ENCODE measurements around the gene ENOSF1.
A peak's percentile ranks its signal among the peaks of the same experiment; 100 is the strongest.
"Not testable (repeated sequence)": the region's sequence is repeated elsewhere in the genome, so short reads cannot be mapped to it uniquely, and the experiment has no call there.

The ENOSF1 gene, protein sequence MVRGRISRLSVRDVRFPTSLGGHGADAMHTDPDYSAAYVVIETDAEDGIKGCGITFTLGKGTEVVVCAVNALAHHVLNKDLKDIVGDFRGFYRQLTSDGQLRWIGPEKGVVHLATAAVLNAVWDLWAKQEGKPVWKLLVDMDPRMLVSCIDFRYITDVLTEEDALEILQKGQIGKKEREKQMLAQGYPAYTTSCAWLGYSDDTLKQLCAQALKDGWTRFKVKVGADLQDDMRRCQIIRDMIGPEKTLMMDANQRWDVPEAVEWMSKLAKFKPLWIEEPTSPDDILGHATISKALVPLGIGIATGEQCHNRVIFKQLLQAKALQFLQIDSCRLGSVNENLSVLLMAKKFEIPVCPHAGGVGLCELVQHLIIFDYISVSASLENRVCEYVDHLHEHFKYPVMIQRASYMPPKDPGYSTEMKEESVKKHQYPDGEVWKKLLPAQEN

DNA sequence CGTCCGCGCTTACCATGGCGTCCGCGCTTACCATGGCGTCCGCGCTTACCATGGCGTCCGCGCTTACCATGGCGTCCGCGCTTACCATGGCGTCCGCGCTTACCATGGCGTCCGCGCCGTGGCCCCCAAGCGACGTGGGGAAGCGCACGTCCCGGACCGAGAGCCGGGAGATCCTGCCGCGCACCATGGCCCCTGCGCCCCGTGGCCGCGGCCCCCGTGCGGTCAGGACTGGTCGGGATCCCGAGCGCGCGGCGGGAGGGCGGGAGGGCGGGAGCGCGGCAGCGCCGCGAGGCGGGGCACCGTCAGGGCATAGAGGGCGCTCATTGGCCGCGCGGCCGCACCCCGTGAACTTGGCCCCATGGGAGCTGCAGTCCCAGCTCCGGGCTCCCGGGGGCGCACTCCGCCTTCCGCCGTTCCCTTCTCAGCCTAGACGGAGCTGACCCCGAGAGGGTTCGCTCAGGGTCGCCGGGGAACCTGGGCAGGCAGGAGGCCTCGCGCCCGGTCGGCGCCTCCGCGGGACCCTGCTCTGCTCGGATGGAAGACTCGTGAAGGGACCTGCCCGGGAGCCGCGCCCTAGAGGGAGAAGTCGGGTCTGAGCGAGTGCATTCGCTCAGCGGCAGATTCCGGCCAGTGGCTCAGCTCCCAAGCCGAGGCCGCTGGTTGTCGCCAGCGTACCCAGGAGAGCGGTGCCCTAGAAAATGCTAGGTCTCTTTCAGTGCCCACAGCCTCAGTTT lies at the start of gene ENOSF1:
Gene ENOSF1, minus strand, starts transcription at position 230 of the 734 bp plus-strand sequence. Its CDS starts 43 bp downstream, at position 187.
- DNase-seq (ENCODE audit: low read depth): peak; percentile 84

DNA sequence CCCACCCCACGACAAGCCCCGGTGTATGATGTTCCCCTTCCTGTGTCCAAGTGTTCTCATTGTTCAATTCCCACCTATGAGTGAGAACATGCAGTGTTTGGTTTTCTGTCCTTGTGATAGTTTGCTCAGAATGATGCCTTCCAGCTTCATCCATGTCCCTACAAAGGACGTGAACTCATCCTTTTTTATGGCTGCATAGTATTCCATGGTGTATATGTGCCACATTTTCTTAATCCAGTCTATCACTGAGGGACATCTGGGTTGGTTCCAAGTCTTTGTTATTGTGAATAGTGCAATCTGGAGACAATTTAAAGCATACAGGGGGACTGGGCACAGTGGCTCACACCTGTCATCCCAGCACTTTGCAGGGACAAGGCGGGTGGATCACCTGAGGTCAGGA lies 47.4 kb upstream of the ENOSF1 start:
- not testable (repeated sequence) for DNase-seq (ENCODE audit: low read depth)

DNA sequence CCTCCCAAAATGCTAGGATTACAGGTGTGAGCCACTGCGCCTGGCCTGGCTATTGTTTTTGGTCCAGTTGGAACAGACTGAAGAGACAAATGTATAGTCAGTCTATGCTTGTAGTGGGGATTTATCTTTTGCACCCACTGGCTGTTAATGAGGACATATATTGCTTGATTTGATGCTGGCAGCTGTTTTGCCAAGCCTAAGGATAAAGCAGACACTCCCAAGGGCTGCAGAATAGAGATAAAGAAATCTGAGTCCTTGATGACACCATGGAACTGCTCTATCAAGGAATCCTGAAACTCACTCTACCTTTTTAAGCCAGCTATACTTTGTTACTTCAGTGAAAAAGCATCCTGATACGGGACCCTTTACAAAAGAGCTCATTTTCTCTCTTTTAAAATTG lies 43.1 kb upstream of the ENOSF1 start:
- DNase-seq (ENCODE audit: low read depth): no peak

DNA sequence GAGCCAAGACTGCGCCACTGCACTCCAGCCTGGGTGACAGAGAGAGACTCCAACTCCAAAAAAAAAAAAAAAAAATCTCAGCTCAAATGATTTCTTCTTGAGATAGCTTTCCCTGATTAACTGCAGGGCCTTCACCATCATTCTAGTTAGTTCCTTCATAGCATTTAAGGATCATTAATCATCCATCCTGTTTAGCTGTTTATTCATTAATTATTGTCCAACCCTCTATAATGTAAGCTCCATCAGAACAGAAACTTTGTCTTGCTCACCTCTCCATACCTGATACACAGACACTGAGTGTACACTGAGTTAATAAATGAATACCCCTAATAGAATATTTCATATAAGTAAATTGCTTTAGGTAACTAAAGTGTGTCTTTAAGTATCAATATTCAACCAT lies 42.2 kb upstream of the ENOSF1 start:
- no peak for DNase-seq (ENCODE audit: low read depth)

DNA sequence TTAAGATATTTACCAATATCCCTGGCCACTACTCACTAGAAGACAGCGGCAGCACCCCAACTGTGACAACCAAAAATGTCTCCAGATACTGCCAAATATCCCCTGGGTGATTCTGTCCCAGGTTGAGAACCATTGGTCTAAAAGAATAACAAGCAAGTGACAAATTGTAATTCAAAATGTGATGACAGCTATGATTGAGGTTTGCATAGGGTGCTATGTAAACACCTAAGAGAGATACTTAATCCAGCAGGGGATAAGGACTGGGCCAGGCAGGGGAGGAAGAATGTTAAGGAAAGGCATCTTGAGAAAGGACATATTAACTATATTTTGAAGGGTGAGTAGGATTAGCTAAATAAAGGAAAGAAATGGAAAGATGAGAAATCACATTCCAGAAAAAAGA lies 38.0 kb upstream of the ENOSF1 start:
- no peak for DNase-seq (ENCODE audit: low read depth)

DNA sequence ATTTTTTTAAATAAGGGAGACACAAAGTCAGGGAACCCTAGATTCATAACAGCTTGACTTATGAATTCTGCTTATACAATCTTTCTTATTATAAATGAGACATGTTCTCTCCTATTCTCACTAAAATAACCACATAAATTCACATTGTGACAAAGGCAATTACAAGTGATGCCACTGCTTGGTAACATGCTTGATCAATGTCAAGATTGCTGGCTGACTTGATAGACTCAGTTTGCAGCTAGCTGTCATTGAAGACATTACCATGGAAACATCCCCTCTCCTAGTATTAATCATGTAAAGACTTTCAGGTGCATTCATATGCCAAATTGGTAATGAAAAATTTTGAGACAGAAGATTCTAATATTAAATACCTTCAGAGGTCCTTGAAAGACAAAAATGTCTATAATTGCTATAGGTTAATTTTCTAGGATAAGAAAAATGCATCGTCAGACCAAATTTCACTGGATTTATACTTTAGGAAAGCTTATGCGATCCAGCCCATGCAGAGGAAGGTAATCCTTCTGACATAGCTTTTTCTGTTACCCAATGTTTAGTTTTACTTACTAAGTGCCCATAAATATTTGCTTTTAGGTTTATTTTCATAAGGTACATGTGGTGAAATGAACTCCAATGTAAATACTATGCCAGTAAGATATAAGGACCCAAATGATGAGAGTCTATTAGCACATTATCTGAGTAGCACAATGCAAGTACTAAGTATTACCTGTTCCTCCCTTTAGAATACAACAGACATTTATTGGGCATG lies 32.6 kb upstream of the ENOSF1 start:
- DNase-seq (ENCODE audit: low read depth): no peak

DNA sequence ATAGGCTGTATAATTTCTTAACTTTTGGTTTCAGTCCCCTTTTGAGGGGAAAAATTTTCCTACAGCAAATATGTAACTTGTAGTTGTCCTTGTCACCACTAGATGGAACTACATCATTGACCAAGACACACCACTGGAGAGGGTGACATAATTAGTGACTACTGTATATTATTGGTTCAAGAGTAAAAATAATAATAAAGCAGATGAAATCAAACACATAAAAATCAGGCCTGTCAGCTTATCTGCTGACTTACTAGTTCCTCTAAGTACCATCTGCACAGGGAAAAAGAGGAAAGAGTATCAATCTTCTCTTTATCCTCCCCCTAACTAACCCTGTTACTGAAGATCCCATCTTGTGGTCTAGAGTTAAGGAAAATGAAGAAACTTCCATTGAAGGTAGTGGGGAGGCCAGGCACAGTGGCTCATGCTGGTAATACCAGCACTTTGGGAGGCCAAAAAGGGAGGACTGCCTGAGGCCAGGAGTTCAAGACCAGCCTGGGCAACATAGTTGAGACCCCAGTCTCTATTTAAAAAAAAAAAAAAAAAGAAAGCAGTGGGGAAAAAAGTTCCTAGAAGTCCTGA lies 29.6 kb upstream of the ENOSF1 start:
- DNase-seq (ENCODE audit: low read depth): peak; percentile 54

DNA sequence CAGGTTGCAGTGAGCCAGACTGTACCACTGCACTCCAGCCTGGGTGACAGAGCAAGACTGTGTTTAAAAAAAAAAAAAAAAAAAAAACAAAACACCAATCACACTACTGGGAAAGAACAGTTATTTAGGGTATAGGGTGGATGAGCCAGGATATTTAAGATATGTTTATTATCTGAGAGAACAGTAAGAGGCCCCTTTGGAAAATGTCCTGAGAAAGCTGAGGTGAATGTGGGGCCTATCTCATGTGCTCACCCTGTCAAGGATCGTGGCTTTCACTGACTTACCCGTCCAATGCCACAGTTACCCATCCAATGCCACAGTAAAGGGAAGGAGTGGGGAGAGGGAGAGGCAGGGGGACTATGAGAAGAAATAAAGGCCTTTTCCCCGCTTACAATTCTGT lies 19.9 kb upstream of the ENOSF1 start:
- no peak for DNase-seq (ENCODE audit: low read depth)

DNA sequence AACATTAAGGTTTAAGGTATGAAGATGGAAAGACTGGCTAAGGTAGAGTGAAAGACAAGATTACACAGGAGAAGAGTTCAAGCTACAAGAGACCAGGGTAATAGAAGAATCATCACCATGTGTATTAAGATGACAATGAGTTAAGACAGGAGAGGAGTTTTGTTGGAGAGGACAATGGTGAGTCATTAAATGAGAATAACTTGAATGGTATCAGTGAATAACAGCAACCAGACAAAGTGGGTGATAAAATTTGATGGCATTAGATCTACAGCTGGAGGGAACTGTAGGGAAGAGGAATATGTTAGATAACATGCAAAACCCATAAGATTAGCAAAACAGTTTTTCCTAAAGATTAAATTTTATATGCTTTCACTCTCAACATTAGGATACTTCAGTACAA lies 18.8 kb upstream of the ENOSF1 start:
- DNase-seq (ENCODE audit: low read depth): no peak

DNA sequence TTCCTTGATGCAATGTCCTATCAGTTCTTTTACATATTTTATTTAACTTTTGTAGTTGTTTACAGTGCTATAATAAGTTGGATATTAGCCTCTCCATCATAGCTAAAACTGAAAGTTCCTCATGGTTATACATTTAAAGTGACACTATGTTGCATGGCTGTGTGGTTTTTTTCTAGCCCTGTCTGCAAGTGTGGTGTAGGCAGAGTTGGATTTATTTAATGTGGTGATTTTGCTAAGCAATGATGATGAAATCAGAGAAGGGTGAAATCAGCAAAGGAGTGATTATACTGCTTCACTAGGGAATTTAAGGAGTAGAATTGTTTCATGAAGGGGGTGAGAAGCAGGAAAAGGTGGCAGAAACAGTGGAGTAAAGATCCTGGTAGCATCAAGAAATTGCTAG lies 18.3 kb upstream of the ENOSF1 start:
- DNase-seq (ENCODE audit: low read depth): peak; percentile 28

DNA sequence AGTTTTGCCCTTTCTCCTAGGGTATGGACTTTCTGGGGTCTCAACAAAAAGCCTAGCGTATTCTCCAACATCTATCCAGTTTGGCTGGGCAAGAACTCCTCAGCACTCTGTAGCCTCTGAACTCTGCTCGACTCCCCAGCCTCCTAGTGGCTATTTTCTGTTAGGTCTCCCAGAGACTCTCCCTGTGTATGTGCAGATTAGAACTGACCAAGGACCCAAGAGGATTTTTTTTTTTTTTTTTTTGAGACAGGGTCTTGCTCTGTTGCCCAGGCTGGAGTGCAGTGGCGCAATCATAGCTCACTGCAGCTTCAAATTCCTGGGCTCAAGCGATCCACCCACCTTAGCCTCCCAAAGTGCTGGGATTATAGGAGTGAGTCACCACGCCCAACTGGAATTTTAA lies 17.7 kb upstream of the ENOSF1 start:
- not testable (repeated sequence) for DNase-seq (ENCODE audit: low read depth)

DNA sequence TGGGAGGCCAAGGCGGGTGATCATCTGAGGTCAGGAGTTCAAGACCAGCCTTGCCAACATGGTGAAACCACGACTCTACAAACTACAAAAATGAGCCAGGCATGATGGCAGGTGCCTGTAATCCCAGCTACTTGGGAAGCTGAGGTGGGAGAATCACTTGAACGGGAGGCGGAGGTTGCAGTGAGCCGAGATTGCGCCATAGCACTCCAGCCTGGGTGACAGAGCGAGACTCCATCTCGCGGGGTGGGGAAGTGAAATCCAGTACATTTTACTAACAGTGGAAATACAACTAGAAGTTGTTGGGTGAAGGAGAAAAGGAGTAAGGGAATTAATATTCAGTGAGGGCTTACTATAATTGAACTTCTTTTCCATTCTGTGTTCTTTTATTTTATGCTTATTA lies 13.2 kb upstream of the ENOSF1 start:
- DNase-seq (ENCODE audit: low read depth): no peak

DNA sequence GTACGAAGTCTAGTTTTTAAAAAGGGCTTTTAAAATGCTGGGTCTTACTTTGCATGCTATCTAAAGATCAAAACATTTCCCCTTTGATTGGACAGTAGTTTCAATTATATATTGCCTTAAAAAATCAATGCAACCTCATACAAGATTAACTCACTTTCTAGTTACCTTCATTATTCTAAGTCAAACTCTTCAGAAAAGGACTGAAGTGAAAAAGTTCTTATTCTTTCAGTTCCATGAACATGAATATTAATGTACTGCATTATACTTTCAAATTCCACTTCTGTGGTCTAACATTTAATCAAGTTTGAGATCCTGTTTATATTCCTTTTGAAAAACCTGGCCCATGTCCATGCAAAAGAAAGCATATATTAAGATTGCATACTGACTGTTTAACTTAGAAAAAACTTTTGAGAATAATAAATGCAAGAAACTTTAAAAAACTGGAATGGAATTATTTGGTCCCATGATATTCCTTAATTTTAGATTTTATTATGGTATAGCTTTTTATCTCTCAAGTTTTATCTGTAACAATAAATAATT lies 11.2 kb upstream of the ENOSF1 start:
- DNase-seq (ENCODE audit: low read depth): no peak

DNA sequence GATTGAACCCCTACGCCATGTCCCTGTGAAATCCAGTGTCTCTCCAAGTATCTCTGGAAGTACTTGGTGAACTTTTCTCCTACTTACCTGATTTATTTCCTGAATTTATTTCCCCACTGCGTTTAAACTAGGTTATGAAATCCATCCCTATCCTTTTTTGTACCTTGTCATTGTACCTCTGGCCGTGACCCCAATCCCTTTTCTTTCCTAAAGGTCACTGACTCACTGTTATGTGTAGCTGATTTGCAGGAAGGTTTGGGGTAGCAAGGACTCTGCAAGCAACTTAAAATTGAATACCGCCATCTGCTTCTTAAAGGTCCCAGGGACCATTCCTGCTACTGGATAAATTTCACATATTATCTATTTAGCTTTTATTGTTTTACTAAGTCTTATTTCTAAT lies 4.6 kb upstream of the ENOSF1 start:
- no peak for DNase-seq (ENCODE audit: low read depth)

DNA sequence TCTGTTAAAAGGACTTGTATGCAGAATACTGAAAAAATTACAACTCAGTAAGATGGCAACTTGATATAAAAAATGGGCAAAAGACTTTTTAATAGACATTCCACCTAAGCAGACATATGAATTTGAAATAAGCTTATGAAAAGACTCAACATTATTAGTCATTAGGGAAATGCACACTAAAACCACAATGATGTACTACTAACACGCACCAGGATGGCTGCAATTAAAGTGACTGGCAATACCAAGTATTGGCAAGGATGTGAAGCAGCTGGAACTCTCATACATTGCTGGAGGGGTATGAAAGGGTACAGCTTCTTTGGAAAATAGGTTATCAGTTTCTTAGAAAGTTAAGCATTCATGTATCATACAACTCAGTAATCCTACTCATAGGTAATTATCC lies 3.2 kb upstream of the ENOSF1 start:
- peak; percentile 65 for DNase-seq (ENCODE audit: low read depth)

DNA sequence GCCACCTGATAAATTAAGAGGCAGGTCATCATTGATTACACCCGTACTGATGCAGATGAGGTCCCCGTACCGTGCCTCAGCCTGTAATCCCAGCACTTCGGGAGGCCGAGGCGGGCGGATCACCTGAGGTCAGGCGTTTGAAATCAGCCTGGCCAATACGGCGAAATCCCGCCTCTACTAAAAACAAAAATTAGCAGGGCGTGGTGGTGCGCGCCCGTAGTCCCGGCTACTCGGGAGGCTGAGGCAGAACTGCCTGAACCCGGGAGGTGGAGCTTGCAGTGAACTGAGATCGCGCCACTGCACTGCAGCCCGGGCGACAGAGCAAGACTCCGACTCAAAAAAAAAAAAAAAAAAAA lies 683 bp upstream of the ENOSF1 start:
- DNase-seq (ENCODE audit: low read depth): no peak

DNA sequence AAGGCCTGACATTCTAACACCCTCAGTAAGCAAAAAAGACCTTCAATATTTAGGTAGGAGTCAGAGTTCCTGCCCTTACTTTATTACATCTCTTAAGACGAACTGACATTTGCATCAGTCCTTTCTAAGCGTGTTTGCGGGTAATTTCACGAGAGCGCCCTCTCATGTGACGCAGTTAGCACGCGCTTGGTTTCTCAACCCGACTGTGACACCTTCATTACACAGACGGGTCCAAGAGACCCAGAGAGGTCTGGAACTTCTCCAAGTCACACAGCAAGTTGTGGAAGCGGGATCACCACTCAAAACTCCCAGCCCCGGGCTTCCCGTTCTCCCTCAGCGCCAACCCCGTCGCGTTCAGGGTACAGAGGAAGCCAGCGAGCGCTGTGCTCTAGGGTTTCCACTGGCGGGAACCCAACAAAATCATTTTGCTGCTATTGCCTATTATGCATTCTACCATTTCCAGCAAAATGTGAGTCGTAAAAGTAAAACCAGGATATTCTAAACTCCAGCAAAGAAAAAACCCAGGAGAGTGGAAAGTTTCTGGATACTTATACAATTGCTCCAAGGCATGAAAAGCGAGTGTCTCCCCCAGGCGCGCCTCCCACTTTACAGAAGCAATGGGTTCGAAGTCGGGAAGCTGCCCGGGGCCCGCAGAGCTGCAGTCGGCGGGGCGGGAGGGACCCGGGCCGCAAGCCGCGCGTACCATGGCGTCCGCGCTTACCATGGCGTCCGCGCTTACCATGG lies 601 bp downstream of the ENOSF1 start:
- peak; percentile 90 for DNase-seq (ENCODE audit: low read depth)

DNA sequence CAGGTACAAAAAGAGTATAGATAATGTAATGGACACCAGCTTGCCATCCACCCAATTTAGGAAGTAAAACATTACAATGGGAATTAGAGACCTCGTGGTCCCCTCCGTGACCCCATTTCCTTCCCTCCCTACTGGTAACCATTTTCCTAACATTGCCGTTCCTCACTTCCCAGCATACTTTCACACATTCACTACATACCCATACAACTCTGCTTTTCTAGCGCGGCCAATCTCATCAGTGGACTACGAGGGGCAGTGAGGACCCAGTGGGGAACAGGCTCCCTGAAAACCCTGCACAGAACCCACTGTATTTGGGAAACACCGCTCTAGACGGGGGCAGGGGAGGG lies 1.1 kb downstream of the ENOSF1 start:
- DNase-seq (ENCODE audit: low read depth): no peak

DNA sequence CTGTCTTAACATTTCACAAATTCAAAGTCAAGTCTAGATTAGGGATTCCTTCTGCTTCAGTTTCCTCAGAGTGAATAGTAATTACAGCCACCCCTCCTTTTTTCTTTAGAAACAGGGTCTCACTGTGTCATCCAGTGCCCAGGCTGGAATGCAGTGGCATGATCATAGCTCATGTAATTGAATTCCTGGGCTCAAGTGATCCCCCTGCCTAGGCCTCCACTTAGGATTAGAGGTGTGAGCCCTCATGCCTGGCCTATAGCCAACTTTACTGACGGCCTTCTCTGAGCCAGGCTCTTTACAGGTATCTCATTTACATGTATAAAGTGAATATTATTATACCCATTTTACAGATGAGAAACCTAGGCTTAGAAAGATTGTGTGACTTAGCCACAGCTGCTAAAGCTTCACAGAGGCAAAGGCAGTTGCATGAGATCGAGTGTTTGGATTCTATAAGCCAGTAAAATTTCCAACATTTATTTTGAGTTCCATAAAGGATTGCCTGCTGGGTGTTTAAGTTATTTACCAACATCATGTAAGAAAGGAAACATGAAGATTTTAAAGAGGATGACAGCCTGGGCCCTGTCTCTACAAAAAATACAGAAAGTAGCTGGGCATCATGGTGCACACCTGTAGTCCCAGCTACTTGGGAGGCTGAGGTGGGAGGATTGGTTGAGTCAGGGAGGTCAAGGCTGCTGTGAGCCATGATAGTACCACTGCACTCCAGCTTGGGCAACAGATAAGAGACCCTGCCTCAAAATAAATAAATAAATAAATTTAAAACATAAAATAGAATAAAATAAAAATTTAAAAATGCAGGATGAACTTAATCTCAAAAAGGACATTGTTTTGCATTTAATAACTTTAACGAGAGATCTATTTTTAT lies 1.8 kb downstream of the ENOSF1 start:
- no peak for DNase-seq (ENCODE audit: low read depth)

DNA sequence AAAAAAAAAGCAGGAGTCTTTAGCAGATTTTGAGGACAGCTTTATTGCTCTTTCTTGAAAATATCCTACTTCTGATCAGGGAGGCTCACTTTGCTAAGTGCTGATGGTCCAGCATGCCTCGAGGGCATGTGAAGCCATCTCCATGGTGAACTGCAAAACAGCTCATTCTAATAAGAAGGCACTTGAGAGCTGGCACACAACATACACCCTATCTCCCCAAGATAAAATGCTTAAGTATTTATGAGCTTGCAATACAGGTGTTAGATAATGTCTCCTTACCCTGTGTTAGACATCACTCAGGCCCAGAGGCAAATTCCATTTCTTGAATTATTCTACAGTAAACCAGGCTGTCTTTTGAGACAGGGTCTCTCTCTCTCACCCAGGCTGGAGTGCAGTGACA lies 2.7 kb downstream of the ENOSF1 start:
- no peak for DNase-seq (ENCODE audit: low read depth)

DNA sequence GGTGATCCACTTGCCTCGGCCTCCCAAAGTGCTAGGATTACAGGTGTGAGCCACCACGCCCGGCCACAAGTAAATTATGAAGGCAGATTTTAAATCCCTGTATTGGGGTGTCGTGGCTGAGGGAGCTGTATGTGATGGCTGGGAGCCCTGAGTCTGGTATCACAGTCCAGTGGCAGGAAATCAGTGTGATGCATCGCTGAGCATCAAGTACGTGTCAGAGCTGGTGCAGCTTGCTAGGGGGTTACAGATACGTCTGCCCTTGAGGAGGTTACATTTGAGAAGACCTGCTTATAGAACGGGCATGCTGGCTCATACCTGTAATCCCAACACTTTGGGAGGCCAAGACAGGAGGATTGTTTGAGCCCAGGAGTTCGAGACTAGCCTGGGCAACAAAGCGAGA lies 4.3 kb downstream of the ENOSF1 start:
- DNase-seq (ENCODE audit: low read depth): no peak

Data from iris pigment epithelial cell (primary cell).